SK-N-SH (cell line): ENCODE results near the gene ADAMTS20. TPM values are rescaled to one million over a fixed set of nuclear protein-coding genes. Genes with fewer than 3 reads are reported as not detected.

Experiments
- CTCF ChIA-PET: fragments of 300-600, 350-600 bp; formaldehyde crosslinking; extraction: SDS; loops from one replicate; lab custom pipeline; 2021; lab: Yijun Ruan, JAX
- POLR2A ChIA-PET: fragments of 350-600 bp; sonication (Branson Sonifier 250); formaldehyde crosslinking; extraction: SDS; loops from one replicate; lab custom pipeline; 2020; ENCODE audit warnings: antibody characterized with exemption, inconsistent platforms; lab: Yijun Ruan, JAX
- DNase-seq: peaks from one replicate; pipeline ENCODE4 v3.0.0; 2012
- H2AFZ ChIP-seq: fragments of 200-600 bp; sonication (generic); 2 replicates; pipeline ENCODE4 v1.8.1; 2016; ENCODE audit warnings: antibody characterized with exemption, mild to moderate bottlenecking, low read depth
- H3F3A ChIP-seq: fragments of 200-600 bp; sonication (generic); replicated peaks from 2 replicates; pipeline ENCODE3; 2016; ENCODE audit warnings: antibody characterized with exemption, mild to moderate bottlenecking; ENCODE audit not compliant: insufficient read depth
- H3K27ac ChIP-seq, 2 experiments: fragments of 200-500 bp in 1 of 2; fragments of 200-600 bp in 1 of 2; sonication (Bioruptor generic) in 1 of 2; sonication (generic), shearing (Covaris generic) in 1 of 2; 2 replicates each; pipeline versions ENCODE4 v1.5.1 to v1.6.1; 2014 to 2016; ENCODE audit warnings: low read depth in 2 of 2, inconsistent platforms in 1 of 2, low read length in 1 of 2, mild to moderate bottlenecking in 1 of 2, mixed read lengths in 1 of 2
- H3K27me3 ChIP-seq: fragments of 200-600 bp; sonication (generic), shearing (Covaris generic); 2 replicates; pipeline ENCODE4 v1.6.1; 2016; ENCODE audit warnings: mixed run types; ENCODE audit not compliant: insufficient read depth
- H3K36me3 ChIP-seq, 2 experiments: fragments of 200-500 bp in 1 of 2; fragments of 200-600 bp in 1 of 2; sonication (Bioruptor generic) in 1 of 2; sonication (generic) in 1 of 2; replicated peaks in 1 of 2; 2 replicates each; pipeline versions ENCODE3 to v1.5.1; 2014 to 2016; ENCODE audit warnings: low read length in 1 of 2, mild to moderate bottlenecking in 1 of 2; ENCODE audit not compliant: insufficient read depth in 2 of 2, control insufficient read depth in 1 of 2
- H3K4me1 ChIP-seq, 2 experiments: fragments of 200-500 bp in 1 of 2; fragments of 200-600 bp in 1 of 2; sonication (Bioruptor generic) in 1 of 2; sonication (generic), shearing (Covaris generic) in 1 of 2; 2 replicates each; pipeline versions ENCODE4 v1.5.1 to v1.6.1; 2014 to 2016; ENCODE audit warnings: low read depth in 1 of 2, low read length in 1 of 2, mixed run types in 1 of 2; ENCODE audit not compliant: insufficient read depth in 2 of 2, control insufficient read depth in 1 of 2
- H3K4me2 ChIP-seq: fragments of 200-600 bp; sonication (generic), shearing (Covaris generic); 2 replicates; pipeline ENCODE4 v1.6.1; 2017; ENCODE audit warnings: mixed run types
- H3K4me3 ChIP-seq, 2 experiments: fragments of 200-500 bp in 1 of 2; fragments of 200-600 bp in 1 of 2; sonication (Bioruptor generic) in 1 of 2; sonication (generic), shearing (Covaris generic) in 1 of 2; 2 replicates each; pipeline versions ENCODE4 v1.5.1 to v1.8.1; 2014 to 2016; ENCODE audit warnings: low read depth in 2 of 2, inconsistent platforms in 1 of 2, low read length in 1 of 2, mild to moderate bottlenecking in 1 of 2, mixed read lengths in 1 of 2, moderate library complexity in 1 of 2
- H3K79me2 ChIP-seq: fragments of 200-600 bp; sonication (generic); 2 replicates; pipeline ENCODE4 v1.8.1; 2017; ENCODE audit warnings: mild to moderate bottlenecking; ENCODE audit not compliant: insufficient read depth
- H3K9ac ChIP-seq: fragments of 200-600 bp; sonication (generic); 2 replicates; pipeline ENCODE4 v1.6.1; 2017; ENCODE audit warnings: mixed run types
- H3K9me2 ChIP-seq: fragments of 200-600 bp; sonication (generic); 2 replicates; pipeline ENCODE4 v1.6.1; 2017; ENCODE audit warnings: mixed run types
- H3K9me3 ChIP-seq: fragments of 200-600 bp; sonication (generic); 2 replicates; pipeline ENCODE4 v1.6.1; 2017; ENCODE audit warnings: mixed run types, mild to moderate bottlenecking, moderate library complexity
- H4K20me1 ChIP-seq: fragments of 200-600 bp; sonication (generic); 2 replicates; pipeline ENCODE4 v1.6.1; 2017; ENCODE audit warnings: mild to moderate bottlenecking, mixed run types; ENCODE audit not compliant: insufficient read depth
- CHD2 ChIP-seq: fragments of 150-350 bp; IDR thresholded peaks from 2 replicates; pipeline ENCODE4 v1.6.1; 2018; ENCODE audit warnings: low read length; ENCODE audit not compliant: partially characterized antibody
- CTCF ChIP-seq: fragments of 200-600 bp; sonication (generic); IDR thresholded peaks from 2 replicates; pipeline ENCODE4 v1.6.1; 2017; ENCODE audit warnings: antibody characterized with exemption, mild to moderate bottlenecking, moderate library complexity
- FOXJ3 ChIP-seq: sonication (generic); formaldehyde crosslinking; IDR thresholded peaks from 2 replicates; pipeline ENCODE4 v1.5.1; 2020; ENCODE audit warnings: mild to moderate bottlenecking, missing genetic modification reagents
- FOXM1 ChIP-seq: IDR thresholded peaks from 2 replicates; pipeline ENCODE4 v1.4.0; 2012; ENCODE audit warnings: low read depth, mild to moderate bottlenecking
- JUND ChIP-seq: IDR thresholded peaks from 2 replicates; pipeline ENCODE4 v1.4.0; 2012
- MXI1 ChIP-seq: IDR thresholded peaks from 2 replicates; pipeline ENCODE4 v1.6.1; 2012; ENCODE audit warnings: mild to moderate bottlenecking, low read depth, low read length, improper control_type of control experiment
- NRF1 ChIP-seq: IDR thresholded peaks from 2 replicates; pipeline ENCODE4 v1.6.1; 2012; ENCODE audit warnings: low read depth, mild to moderate bottlenecking, low read length
- POLR2AphosphoS5 ChIP-seq: IDR thresholded peaks from 2 replicates; pipeline ENCODE4 v1.6.1; 2012; ENCODE audit warnings: low read depth, low read length
- RAD21 ChIP-seq: IDR thresholded peaks from 2 replicates; pipeline ENCODE4 v1.6.1; 2012; ENCODE audit warnings: mild to moderate bottlenecking, low read length
- RCOR1 ChIP-seq: fragments of 150-350 bp; IDR thresholded peaks from 2 replicates; pipeline ENCODE4 v1.6.1; 2017; ENCODE audit warnings: antibody characterized with exemption, low read length
- REST ChIP-seq: IDR thresholded peaks from 2 replicates; pipeline ENCODE4 v1.6.1; 2012; ENCODE audit warnings: mild to moderate bottlenecking, low read depth, low read length, moderate library complexity
- RFX5 ChIP-seq: IDR thresholded peaks from 2 replicates; pipeline ENCODE4 v1.6.1; 2012; ENCODE audit warnings: mild to moderate bottlenecking, improper control_type of control experiment, low read length
- SIN3A ChIP-seq: IDR thresholded peaks from 2 replicates; pipeline ENCODE4 v1.6.1; 2012; ENCODE audit warnings: low read depth, mild to moderate bottlenecking, low read length, moderate library complexity, borderline replicate concordance
- WGBS: methylation state at CpG from one replicate; pipeline ENCODE4 v1.1.6; 2017; ENCODE audit warnings: low lambda C conversion rate; 5-methylcytosine and 5-hydroxymethylcytosine counted together
- polyA plus RNA-seq, 3 experiments: library from polyadenylated mRNA; depleted of rRNA; stranded (reverse); fragments of >200 nt; gene quantifications; 2 replicates each; pipeline ENCODE4 v1.2.3, GENCODE V29; 2012

Gene ADAMTS20
- polyA plus RNA-seq (2012; rRNA removed) = not detected in 2 replicates
- polyA plus RNA-seq (2012; cell fraction: cytosol; rRNA removed) = 0.01 TPM in 1 of 2 replicates, not detected in the other
- not detected in 2 replicates for polyA plus RNA-seq (2012; cell fraction: nucleus; rRNA removed)

GRCh38 chr12:43551971-43552559 lies at the start of gene ADAMTS20:
ADAMTS20 (minus strand) TSS chr12:43552203; CDS start chr12:43551921, 282 bp downstream.
- peak within 1 kb of the TSS; percentile 49 for H3K4me3 ChIP-seq
- POLR2A ChIA-PET = no interaction called here
- 13% methylated on average over 16 of the region's 51 CpGs for WGBS
- no peak within 1 kb of the TSS for H2AFZ ChIP-seq
- no peaks in the 10 kb centered on the region for H3K79me2 ChIP-seq
- no peaks in the 10 kb centered on the region for H3K9me2 ChIP-seq
- H3K27me3 ChIP-seq = peaks cover 12% of the 10 kb centered on the region; the same call in 1 of the 2 replicates
- no peaks in the 10 kb centered on the region for H3K36me3 ChIP-seq
- H3K4me1 ChIP-seq = peaks cover 0 to 13% of the 10 kb centered on the region in 2 experiments; a peak in 1 of 4 replicates
- peak; percentile 93 for DNase-seq
- no peak within 1 kb of the TSS for H3K27ac ChIP-seq
- CTCF ChIA-PET = interaction anchor here (0.7 to 1.9 kb wide), 7 partner anchors 12 to 331 kb away, joined by 3 to 6 read pairs (median 3); no protein-coding TSS in a partner anchor
- H3K4me2 ChIP-seq = peak within 1 kb of the TSS; percentile 76
- H4K20me1 ChIP-seq = no peaks in the 10 kb centered on the region
- no peaks in the 10 kb centered on the region for H3F3A ChIP-seq
- peak; percentile 5; the same call in 1 of the 2 replicates for TF ChIP-seq RAD21
- TF ChIP-seq REST = no peak
- H3K9ac ChIP-seq = no peak within 1 kb of the TSS
- H3K9me3 ChIP-seq = no peaks in the 10 kb centered on the region; the same call in 1 of the 2 replicates

- no peak for DNase-seq
- H3K9me2 ChIP-seq = no peaks in the 10 kb centered on the region
- H3K4me3 ChIP-seq = no peak overlapping the region
- no peaks in the 10 kb centered on the region for H3K9me3 ChIP-seq
- no peaks in the 10 kb centered on the region for H3K4me1 ChIP-seq
- no peak overlapping the region for H3K9ac ChIP-seq
- no peaks in the 10 kb centered on the region for H3K79me2 ChIP-seq
- POLR2A ChIA-PET = no interaction called here
- CTCF ChIA-PET = interaction anchor here (1.2 kb wide), 1 partner anchor 11 kb away, joined by 3 read pairs; no protein-coding TSS in a partner anchor
- H2AFZ ChIP-seq = no peak overlapping the region
- H4K20me1 ChIP-seq = no peaks in the 10 kb centered on the region
- H3K27ac ChIP-seq = no peak overlapping the region
- no peaks in the 10 kb centered on the region for H3F3A ChIP-seq
- no peaks in the 10 kb centered on the region for H3K36me3 ChIP-seq
- 0% methylated on average over 1 of the region's 1 CpG for WGBS
- TF ChIP-seq JUND (no peak), RCOR1 (no peak), RAD21 (no peak), POLR2AphosphoS5 (no peak), FOXM1 (no peak), NRF1 (no peak), CTCF (no peak), FOXJ3 (no peak), MXI1 (no peak), RFX5 (no peak), CHD2 (no peak), SIN3A (no peak)
- no peaks in the 10 kb centered on the region for H3K27me3 ChIP-seq
- H3K4me2 ChIP-seq = no peak overlapping the region
Measured at GRCh38 chr12:43599708-43600107, 47.7 kb upstream of the ADAMTS20 start.
